Measurements from ENCODE around the gene CERK.

DNA sequence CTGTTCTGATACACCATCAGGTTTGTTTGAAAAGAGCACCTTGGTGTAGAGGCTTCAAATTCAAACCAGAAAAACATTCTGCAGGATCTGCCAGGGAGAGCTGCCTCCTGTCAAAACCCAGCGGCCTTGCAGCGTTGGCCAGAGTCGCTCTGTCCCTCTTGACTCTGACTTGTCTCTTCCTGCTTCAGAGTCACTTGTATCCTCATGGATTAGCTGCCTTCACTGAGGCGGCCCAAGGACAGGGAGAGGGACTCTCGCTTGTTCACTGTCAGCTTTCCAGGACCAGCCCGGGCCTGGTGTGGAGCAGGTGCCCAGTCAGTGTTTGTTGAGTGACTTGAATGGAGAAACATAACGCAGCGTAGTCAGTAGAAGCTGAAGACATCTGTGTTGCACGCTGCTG lies 42.4 kb upstream of the CERK start:
- TF ChIP-seq POLR2AphosphoS5 (IDR thresholded peaks at IDR 0.05) (no peak), EP300 (IDR thresholded peaks at IDR 0.05) (no peak)
- TF ChIP-seq, protein P1, sequence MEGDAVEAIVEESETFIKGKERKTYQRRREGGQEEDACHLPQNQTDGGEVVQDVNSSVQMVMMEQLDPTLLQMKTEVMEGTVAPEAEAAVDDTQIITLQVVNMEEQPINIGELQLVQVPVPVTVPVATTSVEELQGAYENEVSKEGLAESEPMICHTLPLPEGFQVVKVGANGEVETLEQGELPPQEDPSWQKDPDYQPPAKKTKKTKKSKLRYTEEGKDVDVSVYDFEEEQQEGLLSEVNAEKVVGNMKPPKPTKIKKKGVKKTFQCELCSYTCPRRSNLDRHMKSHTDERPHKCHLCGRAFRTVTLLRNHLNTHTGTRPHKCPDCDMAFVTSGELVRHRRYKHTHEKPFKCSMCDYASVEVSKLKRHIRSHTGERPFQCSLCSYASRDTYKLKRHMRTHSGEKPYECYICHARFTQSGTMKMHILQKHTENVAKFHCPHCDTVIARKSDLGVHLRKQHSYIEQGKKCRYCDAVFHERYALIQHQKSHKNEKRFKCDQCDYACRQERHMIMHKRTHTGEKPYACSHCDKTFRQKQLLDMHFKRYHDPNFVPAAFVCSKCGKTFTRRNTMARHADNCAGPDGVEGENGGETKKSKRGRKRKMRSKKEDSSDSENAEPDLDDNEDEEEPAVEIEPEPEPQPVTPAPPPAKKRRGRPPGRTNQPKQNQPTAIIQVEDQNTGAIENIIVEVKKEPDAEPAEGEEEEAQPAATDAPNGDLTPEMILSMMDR (IDR thresholded peaks at IDR 0.05): no peak

Data from esophagus muscularis mucosa (tissue), 4 donors.